Activated naive CD4-positive, alpha-beta T cell (primary cell): ENCODE results near the gene FXYD3.
A peak's percentile ranks its signal among the peaks of the same experiment; 100 is the strongest.
"Not testable (repeated sequence)": the region's sequence is repeated elsewhere in the genome, so short reads cannot be mapped to it uniquely, and the experiment has no call there.

ENCODE experiments used
- DNase-seq, 4 experiments: peaks; one replicate each; lab custom pipeline; 2025; lab: John Stamatoyannopoulos, UW

FXYD3 gene

DNA sequence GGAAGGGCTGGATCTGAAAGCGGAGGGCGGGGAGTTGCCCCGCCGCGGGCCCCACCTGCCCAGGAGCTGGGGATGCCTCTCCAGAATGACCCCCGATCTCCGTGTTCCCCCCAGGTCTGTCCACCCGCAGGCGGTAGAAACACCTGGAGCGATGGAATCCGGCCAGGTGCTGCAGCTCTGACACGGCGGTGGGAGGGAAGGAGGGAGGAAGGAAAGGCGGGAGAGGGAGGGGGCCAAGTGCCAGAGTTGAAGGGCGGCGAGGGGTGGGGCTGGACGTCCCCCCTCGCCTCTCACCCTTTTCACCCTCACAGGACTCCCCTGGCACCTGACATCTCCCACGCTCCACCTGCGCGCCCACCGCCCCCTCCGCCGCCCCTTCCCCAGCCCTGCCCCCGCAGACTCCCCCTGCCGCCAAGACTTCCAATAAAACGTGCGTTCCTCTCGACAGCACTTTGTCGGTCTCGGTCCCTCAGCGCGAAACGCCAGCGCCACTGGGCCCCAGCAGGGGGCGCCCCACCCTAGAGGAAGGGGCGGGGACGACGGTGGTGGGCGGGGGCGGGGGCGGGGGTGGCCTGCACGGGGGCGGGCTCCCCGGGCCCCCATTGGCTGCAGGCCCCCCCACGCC lies 27.1 kb downstream of the FXYD3 start:
- peak; percentile 34 to 77 (median 62) for DNase-seq

DNA sequence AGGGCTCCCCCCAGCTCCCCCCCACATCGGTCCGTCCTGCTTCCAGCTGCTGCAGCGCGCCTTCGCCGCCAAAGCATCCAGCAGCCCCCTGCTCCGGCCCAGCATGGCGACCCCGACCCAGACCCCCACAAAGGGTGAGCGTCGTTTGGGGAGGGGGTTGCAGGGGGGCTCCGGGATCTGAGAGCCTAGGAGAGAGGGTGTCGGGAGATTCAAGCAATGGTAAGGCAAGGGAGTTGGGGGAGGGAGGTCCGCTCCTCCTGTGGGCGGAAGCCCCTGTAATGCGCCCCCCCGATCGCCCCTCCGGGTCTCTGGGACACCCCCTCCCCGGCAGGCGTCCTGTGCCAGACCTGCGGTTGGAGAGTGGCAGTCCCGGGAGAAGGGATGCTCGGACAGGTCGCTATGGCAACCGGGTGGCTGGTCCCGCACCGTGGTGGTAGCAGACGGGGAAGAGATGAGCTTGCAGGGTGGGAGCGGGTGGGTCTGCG lies 27.6 kb downstream of the FXYD3 start, which contains the start of gene FXYD7:
Gene FXYD7, plus strand, starts transcription at position 25 of the 485 bp plus-strand sequence. Its CDS starts 79 bp downstream, at position 104.
- DNase-seq, result no peak

DNA sequence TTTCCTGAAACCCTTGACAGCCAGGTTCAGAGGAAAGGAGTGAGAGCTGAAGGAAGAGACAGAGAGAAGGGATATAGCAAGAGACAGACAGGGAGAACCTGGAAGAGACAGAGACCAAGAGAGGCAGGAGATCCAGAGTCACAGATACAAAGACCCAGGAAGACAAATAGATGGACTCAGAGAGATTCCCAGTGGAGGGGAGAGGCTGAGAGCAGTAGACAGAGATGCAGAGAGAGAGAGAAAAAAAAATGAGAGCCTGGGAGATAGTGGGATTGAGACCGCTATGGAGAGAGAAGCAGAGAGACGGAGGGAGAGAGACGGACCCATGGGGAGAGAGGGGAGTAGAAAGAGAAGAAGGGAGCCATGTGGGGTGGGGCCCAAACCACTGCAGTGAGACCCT lies 28.2 kb downstream of the FXYD3 start:
- no peak for DNase-seq

DNA sequence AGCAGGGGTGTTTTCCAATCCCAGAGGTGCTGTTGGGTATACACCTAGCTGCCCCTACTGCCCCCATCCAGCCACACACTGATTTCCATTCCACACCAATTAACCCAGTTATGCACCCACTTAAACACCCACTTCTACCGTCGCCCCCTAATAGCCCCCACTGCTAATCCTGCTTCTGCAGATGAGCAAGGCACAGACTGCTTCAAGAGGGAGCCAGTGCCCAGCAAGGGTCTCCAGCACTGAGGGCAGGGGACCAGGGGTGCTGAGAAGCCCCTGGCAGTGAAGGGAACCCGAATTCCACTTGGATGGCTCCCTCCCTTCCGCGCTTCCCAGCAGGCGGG lies 28.6 kb downstream of the FXYD3 start:
- no peak for DNase-seq

DNA sequence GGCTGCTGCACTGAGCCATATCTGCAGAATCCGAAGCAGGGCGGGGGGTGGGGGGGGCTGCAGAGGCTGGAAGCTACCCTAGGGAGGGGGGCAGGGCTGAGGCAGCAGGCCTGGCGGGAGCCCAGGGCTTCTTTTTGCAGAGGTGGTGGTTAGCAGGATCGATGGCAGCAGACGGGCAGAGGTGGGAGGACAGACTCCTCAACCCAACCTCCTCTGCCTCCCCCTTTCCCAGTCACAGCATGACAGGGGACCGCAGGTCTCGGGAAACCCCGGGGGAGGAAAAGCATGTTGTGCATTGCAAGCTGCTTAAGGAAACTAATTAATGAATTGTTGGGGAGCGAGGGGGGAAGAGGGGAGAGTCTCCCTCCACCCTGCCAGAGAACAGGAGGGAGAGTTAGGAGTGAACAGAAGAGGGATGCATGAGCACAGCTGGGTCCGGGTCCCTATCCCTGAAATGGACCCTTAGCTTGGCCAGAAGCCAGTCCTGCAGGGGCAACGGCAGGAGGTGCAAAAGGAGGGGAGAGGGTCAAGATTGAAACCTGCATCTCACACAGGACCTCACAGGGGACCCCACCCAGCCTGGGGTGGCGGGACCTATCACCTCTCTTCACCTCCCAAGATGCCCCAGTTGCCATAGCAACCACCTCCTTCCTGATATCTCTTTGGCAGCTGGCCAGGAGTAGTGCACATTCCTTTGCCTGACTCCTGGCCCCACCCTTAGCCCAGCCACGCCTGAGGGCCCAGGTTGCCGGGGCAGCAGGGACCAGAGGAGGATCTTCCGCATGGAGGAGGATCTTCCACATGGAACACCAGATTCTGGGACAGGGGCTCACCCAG lies 29.2 kb downstream of the FXYD3 start:
- no peak for DNase-seq

DNA sequence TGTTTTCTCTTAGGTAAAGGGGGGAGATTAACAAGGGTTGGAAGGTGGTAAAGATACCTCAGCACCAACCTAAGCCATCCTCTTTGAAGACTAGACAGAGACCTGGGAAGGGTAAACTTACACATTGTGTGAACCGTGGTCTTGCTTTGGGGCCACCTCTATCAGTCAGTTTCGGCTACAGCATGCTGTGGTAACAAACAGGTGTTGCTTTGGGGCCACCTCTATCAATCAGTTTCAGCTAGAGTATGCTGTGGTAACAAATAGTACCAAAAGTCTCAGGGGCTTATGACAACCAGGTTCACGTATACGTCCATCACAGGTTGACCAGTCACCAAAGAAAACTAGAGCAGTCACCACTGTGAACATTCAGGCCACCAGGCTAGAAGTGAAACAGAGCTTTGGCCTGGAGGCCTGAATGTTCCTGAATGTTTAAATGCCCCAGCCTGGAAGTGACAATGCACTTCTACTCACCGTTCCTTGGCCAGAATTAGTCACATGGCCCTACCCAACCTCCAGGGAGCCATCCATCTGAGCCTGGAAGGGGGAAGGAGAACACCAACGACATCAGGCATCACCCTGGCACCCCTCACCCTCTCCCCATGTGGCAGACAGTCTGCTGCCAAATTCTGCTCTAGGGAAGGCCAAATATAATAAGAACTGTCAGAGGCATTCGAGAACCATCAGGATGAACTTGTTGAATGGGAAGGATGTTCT lies 31.3 kb downstream of the FXYD3 start:
- no peak for DNase-seq

DNA sequence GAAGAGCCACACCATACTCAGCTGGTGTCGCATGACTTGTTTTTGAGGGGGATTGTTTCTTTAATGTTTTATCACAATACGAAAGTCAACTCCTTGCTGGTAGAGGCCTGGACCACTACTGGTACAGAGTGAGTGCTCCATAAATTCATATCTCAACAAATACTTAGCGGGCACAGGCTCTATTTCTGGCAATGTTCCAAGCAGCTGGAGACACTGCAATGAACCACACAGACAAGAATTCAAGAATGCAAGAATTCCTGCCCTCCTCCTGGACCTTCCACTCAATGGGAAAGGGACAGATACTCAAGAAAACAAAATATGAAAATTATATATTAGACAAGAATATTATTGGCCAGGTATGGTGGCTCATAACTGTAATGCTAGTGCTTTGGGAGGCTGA lies 33.8 kb downstream of the FXYD3 start:
- no peak for DNase-seq

DNA sequence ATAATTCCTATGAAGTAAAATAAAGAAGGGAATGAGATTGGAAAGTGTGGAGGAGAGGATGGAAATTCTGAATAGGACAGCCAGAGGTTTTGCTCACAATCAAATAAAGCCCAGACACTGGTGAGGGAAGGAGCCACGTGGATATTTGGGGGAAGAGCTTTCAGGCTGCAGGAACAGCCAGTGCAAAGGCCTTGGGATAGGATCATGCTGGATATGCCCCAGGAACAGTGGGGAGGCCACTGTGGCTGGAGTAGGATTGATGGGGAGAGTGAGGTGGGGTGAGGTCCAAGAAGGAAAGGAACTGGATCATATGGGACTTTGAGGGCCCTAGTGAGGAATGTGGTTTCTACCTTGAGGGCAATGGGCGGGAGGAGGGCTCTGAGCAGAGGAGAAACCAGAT lies 34.8 kb downstream of the FXYD3 start:
- no peak for DNase-seq

DNA sequence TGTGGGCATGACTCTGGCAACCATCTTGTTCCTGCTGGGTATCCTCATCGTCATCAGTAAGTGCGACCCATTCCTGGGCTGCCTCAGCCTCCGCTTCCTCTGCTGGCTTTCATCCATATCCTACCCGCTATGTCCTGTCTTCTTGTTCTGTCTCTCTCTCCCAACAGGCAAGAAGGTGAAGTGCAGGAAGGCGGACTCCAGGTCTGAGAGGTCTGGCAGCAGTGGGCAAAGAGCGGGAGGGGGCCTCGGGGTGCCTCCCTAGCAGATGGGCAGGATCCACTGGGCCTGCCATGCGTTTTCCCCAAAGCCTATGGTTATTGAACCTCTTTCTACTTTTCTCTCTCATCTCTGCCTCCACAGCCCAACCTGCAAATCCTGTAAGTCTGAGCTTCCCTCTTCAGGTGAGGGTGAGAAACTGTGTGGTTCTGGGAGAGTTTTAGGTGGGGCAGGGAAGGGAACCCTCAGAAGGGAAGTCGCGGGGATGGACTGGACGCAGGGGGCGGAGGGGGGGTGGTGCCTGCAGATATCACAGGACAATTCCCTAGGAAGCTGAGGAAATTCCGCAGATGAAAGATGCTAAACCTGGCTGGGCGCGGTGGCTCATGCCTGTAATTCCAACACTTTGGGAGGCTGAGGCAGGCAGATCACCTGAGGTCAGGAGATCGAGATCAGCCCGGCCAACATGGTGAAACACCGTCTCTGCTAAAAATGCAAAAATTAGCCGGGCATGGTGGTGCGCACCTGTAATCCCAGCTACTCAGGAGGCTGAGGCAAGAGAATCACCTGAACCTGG lies 35.8 kb downstream of the FXYD3 start:
- DNase-seq, result no peak

DNA sequence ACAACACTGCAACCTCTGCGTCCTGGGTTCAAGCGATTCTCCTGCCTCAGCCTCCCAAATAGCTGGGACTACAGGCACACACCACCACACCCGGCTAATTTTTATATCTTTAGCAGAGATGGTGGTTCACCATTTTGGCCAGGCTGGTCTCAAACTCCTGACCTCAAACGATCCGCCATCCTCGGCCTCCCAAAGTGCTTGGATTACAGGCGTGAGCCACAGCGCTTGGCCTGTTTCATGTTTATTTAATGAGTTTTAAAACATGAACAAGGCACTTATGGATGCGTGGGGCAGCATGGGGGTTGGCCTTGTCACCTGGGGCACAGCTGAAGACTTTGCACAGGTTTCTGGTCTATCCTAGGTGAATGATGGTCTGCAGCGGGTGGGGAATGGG lies 37.5 kb downstream of the FXYD3 start:
- DNase-seq, result not testable (repeated sequence)

DNA sequence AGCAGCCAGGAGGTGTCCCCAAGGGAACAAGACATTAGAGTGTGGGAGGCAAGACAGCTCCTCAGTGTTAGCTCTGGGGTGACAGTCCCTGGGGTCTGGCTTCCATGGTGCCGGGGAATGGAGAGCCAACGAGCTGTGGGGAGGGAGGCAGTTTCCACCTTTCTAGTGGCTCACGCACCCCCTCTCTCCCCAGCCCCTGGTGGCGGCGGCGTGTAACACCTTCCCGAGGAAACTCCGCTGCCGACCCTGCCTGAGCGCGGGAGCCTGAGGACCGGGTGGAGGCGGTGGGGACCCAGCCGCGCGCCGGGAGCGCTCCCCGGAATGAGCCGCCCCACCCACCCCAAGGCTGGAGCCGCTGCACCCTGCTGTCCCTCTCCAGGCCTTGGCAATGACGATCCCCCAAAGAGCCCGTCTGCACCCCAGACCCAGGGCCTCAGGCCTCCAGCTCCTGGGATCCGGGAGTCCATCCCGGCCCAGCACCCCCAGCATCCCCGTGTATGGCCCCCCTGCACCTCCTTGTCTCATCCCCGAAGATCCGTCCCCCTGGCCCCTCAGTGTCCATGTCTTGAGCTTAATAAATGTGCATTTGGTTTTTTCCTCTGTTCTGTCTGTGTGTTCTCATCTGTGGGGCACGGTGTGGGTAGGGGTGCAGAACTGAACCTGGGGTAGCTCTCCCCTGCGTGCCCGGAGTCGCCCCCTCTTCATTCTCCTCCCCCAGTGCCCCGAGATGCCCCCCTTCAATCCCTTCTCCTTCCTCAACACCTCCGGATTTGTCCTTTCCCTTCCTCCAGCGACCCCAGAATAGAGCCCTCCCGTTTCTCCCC lies 38.3 kb downstream of the FXYD3 start:
- peak; percentile 44 to 65 (median 60) for DNase-seq

DNA sequence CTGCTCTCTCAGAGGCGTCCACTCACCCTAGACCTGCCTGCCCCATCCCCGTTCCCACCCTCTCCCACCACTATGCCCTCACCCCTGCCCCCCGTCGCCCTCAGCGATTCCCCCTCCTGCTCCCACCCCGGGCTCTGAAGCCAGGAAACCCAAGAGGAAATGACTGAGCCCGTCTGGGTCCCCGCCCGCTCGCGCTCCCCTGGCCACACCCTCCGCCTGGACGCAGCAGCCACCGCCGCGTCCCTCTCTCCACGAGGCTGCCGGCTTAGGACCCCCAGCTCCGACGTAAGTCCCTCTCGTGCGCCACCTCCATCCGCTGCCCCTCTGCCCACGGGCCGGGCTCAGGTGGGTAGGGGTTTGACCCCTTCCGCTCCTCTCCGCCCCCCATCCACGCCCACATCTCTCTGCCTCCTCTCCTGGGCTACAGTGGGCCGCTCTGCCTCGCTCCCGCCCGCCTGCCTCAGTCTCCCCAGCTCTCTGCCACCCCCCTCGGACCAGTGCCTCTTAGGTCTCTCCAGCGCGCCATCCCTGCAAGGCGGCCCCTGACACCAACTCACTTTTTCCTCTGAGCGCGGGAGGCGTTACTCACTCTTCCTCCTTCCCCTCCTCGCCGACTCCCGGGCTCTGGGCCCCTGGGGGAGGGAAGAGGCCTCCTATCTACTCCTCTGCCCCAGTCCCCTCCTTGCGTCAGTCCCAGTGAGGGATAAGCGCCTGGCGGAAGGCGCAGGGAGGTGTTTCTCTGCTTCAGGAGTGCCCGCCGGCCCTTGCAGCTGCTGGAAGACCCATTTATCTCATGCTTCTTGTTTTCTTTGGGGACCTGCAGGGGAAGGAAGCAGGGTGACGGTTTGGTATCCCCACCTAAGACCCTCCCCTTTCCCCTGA lies 39.1 kb downstream of the FXYD3 start, which contains the start of gene FXYD5:
Gene FXYD5, plus strand, starts transcription at position 211 of the 882 bp plus-strand sequence. CDS start 816 bp downstream, outside the sequence.
- DNase-seq, result peak; percentile 43 to 59 (median 52)

DNA sequence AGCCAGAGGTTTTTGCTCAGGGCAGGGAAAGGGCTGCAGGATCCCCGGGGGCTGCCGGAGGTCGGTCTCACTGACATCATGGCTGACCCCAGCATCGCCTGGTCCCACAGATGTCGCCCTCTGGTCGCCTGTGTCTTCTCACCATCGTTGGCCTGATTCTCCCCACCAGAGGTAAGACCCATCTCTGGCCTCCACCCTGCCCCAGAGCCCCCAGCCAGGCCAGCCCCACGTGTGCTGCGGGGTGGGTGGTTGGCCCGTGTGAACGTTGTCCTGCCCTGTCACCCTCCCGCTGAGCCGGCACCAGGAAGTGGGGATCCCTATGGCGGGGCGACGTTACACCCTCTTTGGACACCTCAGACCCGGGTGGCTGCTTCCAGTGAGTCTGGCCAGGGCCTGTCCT lies 39.8 kb downstream of the FXYD3 start:
- DNase-seq, result no peak

DNA sequence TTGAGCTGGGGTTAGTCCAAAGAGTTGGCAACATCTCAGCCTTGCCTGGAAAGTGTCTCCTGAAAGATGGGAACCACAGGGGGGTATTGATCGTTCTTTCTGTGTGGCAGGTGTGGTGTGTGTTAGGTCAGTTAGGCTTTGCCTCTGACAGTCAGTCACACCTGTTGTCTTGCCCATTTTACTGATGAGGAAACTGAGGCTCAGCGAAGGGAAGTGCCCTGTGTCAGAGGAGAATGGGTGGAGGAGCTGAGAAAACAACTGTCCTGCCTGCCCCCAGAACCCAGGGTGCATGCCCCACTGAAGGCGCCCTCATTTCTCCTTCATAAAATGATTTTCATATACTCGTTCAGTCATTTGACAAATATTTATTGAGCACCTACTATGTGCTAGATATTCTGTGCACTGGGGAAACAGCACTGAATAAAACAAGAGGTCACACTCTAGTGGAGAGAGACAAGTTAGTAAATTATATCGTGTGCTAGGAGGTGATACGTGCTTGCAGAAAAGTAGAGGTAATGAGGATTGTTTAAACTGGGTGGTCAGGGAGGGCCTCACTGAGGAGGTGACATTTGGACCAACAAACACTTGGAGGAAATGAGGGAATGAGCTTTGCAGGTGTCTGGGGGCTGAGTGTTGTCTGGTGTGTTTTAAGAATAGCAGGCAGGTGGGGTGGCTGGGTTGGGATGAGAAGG lies 40.5 kb downstream of the FXYD3 start:
- DNase-seq, result no peak

DNA sequence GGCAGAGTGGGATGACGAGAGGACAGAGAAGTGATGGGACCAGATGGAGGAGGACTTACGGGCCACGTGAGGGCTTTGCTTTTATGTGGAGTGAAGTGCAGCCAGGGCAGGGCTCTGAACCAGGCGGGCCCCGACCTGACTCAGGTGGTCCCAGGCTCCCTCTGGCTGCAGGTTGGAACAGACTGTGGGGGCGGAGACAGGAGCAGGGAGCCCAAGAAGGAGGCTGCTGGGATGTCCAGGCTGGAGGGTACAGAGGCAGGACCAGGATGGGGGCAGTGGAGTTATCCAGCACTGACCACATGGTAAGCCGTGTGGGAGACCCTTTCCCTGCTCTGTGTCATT lies 41.0 kb downstream of the FXYD3 start:
- DNase-seq, result no peak

DNA sequence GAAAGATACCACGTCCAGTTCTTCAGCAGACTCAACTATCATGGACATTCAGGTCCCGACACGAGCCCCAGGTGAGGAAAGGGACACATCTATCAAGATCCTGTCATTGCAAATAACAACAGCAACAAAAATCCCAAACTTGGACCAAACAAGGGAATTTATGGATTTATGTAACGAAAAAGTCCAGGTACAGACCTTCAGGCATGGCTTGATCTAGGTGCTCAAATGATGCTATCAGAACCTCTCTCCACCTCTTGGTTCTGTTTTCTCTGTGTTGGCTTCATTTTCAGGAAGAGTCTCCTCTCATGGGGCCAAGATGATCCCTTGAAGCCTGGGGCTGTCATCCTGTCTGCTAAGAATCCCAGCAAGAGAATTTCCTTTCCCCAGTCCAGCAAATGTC lies 41.8 kb downstream of the FXYD3 start:
- DNase-seq, result no peak

DNA sequence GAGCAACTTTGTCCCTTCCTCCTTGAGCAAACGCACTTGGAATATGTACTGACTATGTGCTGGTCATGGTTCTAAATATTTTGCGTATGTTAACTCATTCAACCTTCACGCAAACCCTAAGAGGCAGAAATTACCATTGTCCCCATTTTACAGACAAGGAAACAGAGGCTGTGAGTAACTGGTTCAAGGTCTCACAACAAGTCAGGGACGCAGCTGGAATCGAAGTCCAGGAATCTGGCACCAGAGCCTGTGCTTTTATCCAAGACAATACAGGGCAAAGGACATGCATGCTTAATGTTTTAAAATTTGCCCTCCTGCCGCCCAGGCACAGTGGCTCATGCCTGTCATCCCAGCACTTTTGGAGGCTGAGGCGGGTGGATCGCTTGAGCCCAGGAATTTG lies 44.0 kb downstream of the FXYD3 start:
- DNase-seq, result no peak

DNA sequence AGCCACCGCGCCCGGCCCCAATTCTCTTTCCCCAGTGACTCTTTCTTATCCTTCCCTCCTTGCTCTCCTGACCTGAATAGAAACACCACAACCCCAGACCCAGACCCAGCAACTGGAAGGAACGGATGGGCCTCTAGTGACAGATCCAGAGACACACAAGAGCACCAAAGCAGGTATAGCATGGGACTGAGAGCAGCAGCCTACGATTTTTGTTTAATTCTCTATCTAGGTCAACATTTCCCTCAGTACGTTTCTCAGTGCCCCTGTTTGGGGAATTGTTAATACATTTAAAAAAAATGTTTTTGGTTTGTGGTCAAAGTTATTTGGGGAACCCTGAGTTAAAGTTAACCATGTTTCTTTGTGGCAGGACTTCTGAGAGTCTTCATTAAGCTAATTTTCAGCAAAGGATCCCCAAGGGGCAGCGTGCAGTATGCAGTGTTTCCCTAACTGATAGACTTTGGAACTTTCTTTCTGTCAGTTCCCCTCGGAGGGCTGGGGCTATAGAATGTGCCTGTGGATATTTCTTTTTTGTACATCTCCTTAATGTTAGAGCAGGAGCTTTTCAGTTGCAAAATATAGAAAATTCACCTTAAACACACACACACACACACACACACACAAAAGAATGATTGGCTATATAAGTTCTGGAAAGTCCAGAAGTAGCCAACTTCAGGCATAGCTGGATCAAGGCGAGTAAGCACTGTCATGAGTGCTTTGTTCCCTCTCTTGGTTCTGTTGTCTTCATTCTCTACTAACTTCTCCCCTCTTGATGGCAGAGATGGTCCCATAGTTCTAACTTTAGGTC lies 45.2 kb downstream of the FXYD3 start:
- DNase-seq, result no peak

DNA sequence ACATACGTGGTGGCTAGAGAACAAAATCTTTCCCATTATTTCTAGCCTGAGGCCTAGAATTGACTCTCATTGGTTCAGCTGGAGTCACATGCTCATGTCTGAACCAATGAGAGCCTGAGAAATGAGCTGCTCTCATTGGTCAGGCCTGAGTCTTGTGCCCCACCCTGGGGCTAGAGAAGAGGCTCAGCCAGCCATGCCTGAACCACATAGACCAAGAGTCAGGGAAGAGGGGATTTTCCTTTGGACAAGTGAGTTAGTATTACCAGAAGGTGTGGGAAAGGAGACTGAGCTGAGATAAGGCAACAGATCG lies 45.8 kb downstream of the FXYD3 start:
- no peak for DNase-seq
